A673 (cell line): ENCODE measurements around the gene USP32.

Experiments used
- EZH2 ChIP-seq: fragments of 200-600 bp; sonication (generic); IDR thresholded peaks from 2 replicates; pipeline ENCODE4 v1.6.1; 2017; ENCODE audit warnings: borderline replicate concordance, low read depth, mild to moderate bottlenecking, mixed read lengths, antibody characterized with exemption, low read length; ENCODE audit not compliant: poor library complexity, severe bottlenecking
- TF ChIP-seq, protein P1 (sequence below): fragments of 300-800, 200-600 bp; sonication (generic); conservative IDR thresholded peaks from 2 replicates; pipeline ENCODE4 v1.5.1; 2017; ENCODE audit warnings: low read depth, mild to moderate bottlenecking, antibody characterized with exemption, low read length, moderate library complexity, mixed read lengths

- TF ChIP-seq, protein P1, sequence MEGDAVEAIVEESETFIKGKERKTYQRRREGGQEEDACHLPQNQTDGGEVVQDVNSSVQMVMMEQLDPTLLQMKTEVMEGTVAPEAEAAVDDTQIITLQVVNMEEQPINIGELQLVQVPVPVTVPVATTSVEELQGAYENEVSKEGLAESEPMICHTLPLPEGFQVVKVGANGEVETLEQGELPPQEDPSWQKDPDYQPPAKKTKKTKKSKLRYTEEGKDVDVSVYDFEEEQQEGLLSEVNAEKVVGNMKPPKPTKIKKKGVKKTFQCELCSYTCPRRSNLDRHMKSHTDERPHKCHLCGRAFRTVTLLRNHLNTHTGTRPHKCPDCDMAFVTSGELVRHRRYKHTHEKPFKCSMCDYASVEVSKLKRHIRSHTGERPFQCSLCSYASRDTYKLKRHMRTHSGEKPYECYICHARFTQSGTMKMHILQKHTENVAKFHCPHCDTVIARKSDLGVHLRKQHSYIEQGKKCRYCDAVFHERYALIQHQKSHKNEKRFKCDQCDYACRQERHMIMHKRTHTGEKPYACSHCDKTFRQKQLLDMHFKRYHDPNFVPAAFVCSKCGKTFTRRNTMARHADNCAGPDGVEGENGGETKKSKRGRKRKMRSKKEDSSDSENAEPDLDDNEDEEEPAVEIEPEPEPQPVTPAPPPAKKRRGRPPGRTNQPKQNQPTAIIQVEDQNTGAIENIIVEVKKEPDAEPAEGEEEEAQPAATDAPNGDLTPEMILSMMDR: no peak
- TF ChIP-seq EZH2: no peak
Measured at GRCh38 chr17:60314423-60314822, 77.5 kb downstream of the USP32 start.
